ENCODE data around the gene DOCK2. TPM values are rescaled to one million over a fixed set of nuclear protein-coding genes. Genes with fewer than 3 reads are reported as not detected.

The DOCK2 gene
- total RNA-seq, 1 experiment from 2014 or later = 4.6 TPM

DNA sequence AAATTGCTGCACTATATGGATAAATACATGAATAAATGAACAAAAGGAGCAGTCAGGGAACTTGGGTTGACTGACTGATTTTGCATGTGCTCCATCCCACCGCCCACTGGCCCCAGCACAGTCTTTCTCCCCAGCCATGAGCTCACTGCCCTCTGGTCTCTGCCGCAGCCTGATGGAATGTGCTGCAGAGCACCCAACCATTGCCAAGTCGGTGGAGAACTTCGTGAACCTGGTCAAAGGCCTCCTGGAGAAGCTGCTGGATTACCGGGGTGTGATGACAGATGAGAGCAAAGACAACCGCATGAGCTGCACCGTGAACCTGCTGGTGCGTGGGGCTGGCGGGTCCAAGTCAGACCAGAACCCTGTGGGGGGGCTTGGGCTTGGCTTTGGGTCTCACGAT lies 397.2 kb downstream of the DOCK2 start:
- H3K4me1 Mint-ChIP-seq = no peaks in the 10 kb centered on the region
- H3K36me3 Mint-ChIP-seq = no peaks in the 10 kb centered on the region
- ChIA-PET CTCF (interaction anchor here (1.0 kb wide), 1 partner anchor 54 kb away, joined by 4 read pairs; the partner anchor contains the start of gene INSYN2B), POLR2A (no interaction called here)
- H3K27ac Mint-ChIP-seq = no peak overlapping the region
- H3K4me3 Mint-ChIP-seq = no peak overlapping the region
- DNase-seq (ENCODE audit: low spot score) = no peak
- no peaks in the 10 kb centered on the region for H3K27me3 Mint-ChIP-seq (ENCODE audit: low read depth)
- no peaks in the 10 kb centered on the region for H3K9me3 Mint-ChIP-seq
- ATAC-seq = no peak
- TF ChIP-seq SMAD3 (CRISPR knock-in tag; IDR thresholded peaks at IDR 0.05; ENCODE audit: borderline replicate concordance) = no peak
- TF ChIP-seq, protein P1, sequence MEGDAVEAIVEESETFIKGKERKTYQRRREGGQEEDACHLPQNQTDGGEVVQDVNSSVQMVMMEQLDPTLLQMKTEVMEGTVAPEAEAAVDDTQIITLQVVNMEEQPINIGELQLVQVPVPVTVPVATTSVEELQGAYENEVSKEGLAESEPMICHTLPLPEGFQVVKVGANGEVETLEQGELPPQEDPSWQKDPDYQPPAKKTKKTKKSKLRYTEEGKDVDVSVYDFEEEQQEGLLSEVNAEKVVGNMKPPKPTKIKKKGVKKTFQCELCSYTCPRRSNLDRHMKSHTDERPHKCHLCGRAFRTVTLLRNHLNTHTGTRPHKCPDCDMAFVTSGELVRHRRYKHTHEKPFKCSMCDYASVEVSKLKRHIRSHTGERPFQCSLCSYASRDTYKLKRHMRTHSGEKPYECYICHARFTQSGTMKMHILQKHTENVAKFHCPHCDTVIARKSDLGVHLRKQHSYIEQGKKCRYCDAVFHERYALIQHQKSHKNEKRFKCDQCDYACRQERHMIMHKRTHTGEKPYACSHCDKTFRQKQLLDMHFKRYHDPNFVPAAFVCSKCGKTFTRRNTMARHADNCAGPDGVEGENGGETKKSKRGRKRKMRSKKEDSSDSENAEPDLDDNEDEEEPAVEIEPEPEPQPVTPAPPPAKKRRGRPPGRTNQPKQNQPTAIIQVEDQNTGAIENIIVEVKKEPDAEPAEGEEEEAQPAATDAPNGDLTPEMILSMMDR (IDR thresholded peaks at IDR 0.05) = no peak

DNA sequence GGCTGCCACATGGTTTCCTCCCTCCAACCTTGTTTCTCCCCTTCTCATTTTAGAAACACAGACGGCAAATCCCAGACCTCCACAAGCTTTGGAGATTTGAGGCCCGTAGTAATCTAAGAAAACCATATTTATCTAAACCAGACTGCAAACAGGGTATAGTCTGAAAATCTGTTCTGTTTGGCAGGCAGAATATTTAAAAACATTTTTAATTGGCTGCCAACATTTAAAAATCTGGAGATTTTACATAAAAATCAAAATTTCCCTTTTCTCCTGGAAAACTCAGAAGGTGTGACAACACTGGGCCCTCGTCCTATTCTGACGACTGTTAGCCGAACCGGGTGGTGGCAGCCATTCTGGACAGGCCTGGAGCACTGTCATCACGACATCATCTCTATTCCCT lies 401.2 kb downstream of the DOCK2 start:
- CTCF ChIA-PET = interaction anchor here (1.0 kb wide), 1 partner anchor 32 kb away, joined by 3 read pairs; no protein-coding TSS in a partner anchor
- TF ChIP-seq, protein P2, sequence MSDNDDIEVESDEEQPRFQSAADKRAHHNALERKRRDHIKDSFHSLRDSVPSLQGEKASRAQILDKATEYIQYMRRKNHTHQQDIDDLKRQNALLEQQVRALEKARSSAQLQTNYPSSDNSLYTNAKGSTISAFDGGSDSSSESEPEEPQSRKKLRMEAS (CRISPR knock-in tag; IDR thresholded peaks at IDR 0.05) = no peak
- TF ChIP-seq NR1H2 (CRISPR knock-in tag; IDR thresholded peaks at IDR 0.05) (no peak), JUN (CRISPR knock-in tag; IDR thresholded peaks at IDR 0.05) (no peak), SOX15 (CRISPR knock-in tag; IDR thresholded peaks at IDR 0.05) (no peak), TCF7 (CRISPR knock-in tag; IDR thresholded peaks at IDR 0.05; ENCODE audit: low read depth) (no peak), ZNF219 (CRISPR knock-in tag; IDR thresholded peaks at IDR 0.05; ENCODE audit: borderline replicate concordance) (no peak)
- TF ChIP-seq, protein P3, sequence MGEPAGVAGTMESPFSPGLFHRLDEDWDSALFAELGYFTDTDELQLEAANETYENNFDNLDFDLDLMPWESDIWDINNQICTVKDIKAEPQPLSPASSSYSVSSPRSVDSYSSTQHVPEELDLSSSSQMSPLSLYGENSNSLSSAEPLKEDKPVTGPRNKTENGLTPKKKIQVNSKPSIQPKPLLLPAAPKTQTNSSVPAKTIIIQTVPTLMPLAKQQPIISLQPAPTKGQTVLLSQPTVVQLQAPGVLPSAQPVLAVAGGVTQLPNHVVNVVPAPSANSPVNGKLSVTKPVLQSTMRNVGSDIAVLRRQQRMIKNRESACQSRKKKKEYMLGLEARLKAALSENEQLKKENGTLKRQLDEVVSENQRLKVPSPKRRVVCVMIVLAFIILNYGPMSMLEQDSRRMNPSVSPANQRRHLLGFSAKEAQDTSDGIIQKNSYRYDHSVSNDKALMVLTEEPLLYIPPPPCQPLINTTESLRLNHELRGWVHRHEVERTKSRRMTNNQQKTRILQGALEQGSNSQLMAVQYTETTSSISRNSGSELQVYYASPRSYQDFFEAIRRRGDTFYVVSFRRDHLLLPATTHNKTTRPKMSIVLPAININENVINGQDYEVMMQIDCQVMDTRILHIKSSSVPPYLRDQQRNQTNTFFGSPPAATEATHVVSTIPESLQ (CRISPR knock-in tag; IDR thresholded peaks at IDR 0.05) = no peak
- Mint-ChIP-seq H3K4me1 (no peaks in the 10 kb centered on the region), H3K4me3 (no peak overlapping the region), H3K9me3 (no peaks in the 10 kb centered on the region), H3K36me3 (no peaks in the 10 kb centered on the region), H3K27me3 (ENCODE audit: low read depth) (no peaks in the 10 kb centered on the region), H3K27ac (no peak overlapping the region)
- ATAC-seq (no peak), DNase-seq (ENCODE audit: low spot score) (no peak)
- POLR2A ChIA-PET = no interaction called here

DNA sequence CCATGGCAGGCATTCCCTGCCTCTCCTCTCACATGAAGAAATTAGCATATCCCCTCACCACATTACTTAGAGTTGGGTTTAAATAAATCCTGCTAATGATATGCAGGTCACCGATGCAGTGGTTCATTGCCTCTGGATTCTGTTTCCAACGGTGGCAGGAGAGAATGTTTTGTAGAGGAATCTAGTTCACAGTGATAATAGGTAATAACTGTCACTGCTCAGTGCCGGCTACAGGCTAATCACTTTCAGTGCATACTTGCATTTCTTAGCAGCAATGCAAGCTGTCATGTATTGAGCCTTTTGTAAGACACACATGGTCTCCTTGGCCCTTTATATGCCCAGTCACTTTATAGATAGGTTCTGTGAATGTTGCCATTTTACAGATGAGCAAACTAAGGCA lies 402.8 kb downstream of the DOCK2 start:
- Mint-ChIP-seq H3K27ac (no peak overlapping the region), H3K27me3 (ENCODE audit: low read depth) (no peaks in the 10 kb centered on the region), H3K9me3 (no peaks in the 10 kb centered on the region), H3K4me3 (no peak overlapping the region), H3K4me1 (no peaks in the 10 kb centered on the region), H3K36me3 (no peaks in the 10 kb centered on the region)
- DNase-seq (ENCODE audit: low spot score) (no peak), ATAC-seq (no peak)
- ChIA-PET CTCF (no interaction called here), POLR2A (no interaction called here)
- no peak for TF ChIP-seq ESRRA (CRISPR knock-in tag; IDR thresholded peaks at IDR 0.05; ENCODE audit: borderline replicate concordance)
- TF ChIP-seq, protein P4, sequence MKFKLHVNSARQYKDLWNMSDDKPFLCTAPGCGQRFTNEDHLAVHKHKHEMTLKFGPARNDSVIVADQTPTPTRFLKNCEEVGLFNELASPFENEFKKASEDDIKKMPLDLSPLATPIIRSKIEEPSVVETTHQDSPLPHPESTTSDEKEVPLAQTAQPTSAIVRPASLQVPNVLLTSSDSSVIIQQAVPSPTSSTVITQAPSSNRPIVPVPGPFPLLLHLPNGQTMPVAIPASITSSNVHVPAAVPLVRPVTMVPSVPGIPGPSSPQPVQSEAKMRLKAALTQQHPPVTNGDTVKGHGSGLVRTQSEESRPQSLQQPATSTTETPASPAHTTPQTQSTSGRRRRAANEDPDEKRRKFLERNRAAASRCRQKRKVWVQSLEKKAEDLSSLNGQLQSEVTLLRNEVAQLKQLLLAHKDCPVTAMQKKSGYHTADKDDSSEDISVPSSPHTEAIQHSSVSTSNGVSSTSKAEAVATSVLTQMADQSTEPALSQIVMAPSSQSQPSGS (CRISPR knock-in tag; IDR thresholded peaks at IDR 0.05; ENCODE audit: borderline replicate concordance, low read depth) = no peak
- TF ChIP-seq ZNF396 (CRISPR knock-in tag; IDR thresholded peaks at IDR 0.05; ENCODE audit: borderline replicate concordance) = no peak
- TF ChIP-seq, protein P5, sequence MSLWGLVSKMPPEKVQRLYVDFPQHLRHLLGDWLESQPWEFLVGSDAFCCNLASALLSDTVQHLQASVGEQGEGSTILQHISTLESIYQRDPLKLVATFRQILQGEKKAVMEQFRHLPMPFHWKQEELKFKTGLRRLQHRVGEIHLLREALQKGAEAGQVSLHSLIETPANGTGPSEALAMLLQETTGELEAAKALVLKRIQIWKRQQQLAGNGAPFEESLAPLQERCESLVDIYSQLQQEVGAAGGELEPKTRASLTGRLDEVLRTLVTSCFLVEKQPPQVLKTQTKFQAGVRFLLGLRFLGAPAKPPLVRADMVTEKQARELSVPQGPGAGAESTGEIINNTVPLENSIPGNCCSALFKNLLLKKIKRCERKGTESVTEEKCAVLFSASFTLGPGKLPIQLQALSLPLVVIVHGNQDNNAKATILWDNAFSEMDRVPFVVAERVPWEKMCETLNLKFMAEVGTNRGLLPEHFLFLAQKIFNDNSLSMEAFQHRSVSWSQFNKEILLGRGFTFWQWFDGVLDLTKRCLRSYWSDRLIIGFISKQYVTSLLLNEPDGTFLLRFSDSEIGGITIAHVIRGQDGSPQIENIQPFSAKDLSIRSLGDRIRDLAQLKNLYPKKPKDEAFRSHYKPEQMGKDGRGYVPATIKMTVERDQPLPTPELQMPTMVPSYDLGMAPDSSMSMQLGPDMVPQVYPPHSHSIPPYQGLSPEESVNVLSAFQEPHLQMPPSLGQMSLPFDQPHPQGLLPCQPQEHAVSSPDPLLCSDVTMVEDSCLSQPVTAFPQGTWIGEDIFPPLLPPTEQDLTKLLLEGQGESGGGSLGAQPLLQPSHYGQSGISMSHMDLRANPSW (CRISPR knock-in tag; conservative IDR thresholded peaks at IDR 0.05; ENCODE audit: low read depth) = no peak
- TF ChIP-seq ZNF317 (CRISPR knock-in tag; IDR thresholded peaks at IDR 0.05; ENCODE audit: borderline replicate concordance, low read depth) = no peak
- TF ChIP-seq, protein P6, sequence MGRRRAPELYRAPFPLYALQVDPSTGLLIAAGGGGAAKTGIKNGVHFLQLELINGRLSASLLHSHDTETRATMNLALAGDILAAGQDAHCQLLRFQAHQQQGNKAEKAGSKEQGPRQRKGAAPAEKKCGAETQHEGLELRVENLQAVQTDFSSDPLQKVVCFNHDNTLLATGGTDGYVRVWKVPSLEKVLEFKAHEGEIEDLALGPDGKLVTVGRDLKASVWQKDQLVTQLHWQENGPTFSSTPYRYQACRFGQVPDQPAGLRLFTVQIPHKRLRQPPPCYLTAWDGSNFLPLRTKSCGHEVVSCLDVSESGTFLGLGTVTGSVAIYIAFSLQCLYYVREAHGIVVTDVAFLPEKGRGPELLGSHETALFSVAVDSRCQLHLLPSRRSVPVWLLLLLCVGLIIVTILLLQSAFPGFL (CRISPR knock-in tag; IDR thresholded peaks at IDR 0.05; ENCODE audit: borderline replicate concordance) = no peak
- TF ChIP-seq GTF2I (CRISPR knock-in tag; conservative IDR thresholded peaks at IDR 0.05) = no peak
- TF ChIP-seq, protein P7, sequence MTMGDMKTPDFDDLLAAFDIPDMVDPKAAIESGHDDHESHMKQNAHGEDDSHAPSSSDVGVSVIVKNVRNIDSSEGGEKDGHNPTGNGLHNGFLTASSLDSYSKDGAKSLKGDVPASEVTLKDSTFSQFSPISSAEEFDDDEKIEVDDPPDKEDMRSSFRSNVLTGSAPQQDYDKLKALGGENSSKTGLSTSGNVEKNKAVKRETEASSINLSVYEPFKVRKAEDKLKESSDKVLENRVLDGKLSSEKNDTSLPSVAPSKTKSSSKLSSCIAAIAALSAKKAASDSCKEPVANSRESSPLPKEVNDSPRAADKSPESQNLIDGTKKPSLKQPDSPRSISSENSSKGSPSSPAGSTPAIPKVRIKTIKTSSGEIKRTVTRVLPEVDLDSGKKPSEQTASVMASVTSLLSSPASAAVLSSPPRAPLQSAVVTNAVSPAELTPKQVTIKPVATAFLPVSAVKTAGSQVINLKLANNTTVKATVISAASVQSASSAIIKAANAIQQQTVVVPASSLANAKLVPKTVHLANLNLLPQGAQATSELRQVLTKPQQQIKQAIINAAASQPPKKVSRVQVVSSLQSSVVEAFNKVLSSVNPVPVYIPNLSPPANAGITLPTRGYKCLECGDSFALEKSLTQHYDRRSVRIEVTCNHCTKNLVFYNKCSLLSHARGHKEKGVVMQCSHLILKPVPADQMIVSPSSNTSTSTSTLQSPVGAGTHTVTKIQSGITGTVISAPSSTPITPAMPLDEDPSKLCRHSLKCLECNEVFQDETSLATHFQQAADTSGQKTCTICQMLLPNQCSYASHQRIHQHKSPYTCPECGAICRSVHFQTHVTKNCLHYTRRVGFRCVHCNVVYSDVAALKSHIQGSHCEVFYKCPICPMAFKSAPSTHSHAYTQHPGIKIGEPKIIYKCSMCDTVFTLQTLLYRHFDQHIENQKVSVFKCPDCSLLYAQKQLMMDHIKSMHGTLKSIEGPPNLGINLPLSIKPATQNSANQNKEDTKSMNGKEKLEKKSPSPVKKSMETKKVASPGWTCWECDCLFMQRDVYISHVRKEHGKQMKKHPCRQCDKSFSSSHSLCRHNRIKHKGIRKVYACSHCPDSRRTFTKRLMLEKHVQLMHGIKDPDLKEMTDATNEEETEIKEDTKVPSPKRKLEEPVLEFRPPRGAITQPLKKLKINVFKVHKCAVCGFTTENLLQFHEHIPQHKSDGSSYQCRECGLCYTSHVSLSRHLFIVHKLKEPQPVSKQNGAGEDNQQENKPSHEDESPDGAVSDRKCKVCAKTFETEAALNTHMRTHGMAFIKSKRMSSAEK (CRISPR knock-in tag; IDR thresholded peaks at IDR 0.05; ENCODE audit: borderline replicate concordance) = no peak
- TF ChIP-seq OVOL2 (CRISPR knock-in tag; IDR thresholded peaks at IDR 0.05; ENCODE audit: borderline replicate concordance) = no peak

All from WTC11 (cell line).